Activated naive CD4-positive, alpha-beta T cell treated with anti-CD3 and anti-CD28 coated beads for 36 hours (primary cell): ENCODE results near the gene PLXNA4. TPM values are rescaled to one million over a fixed set of nuclear protein-coding genes. Genes with fewer than 3 reads are reported as not detected.
"Not testable (repeated sequence)": the region's sequence is repeated elsewhere in the genome, so short reads cannot be mapped to it uniquely, and the experiment has no call there.

Experiments used
- CTCF ChIA-PET: fragments of 350-600 bp; sonication (Branson Sonifier 250); formaldehyde crosslinking; loops from one replicate; lab custom pipeline; 2021; ENCODE audit warnings: antibody characterized with exemption; lab: Charles Lee
- DNase-seq: peaks from one replicate; pipeline ENCODE4 v3.0.0-alpha.2; 2020
- H3K27ac Mint-ChIP-seq: one replicate; pipeline ENCODE4 v1.8.0; 2021; ENCODE audit warnings: mild to moderate bottlenecking, mixed read lengths
- H3K27me3 Mint-ChIP-seq: one replicate; pipeline ENCODE4 v1.8.0; 2021; ENCODE audit warnings: low read depth, mixed read lengths
- H3K36me3 Mint-ChIP-seq: one replicate; pipeline ENCODE4 v1.8.0; 2021; ENCODE audit warnings: low read depth, mixed read lengths
- H3K4me1 Mint-ChIP-seq: one replicate; pipeline ENCODE4 v1.8.0; 2021; ENCODE audit warnings: low read depth, mixed read lengths
- H3K4me3 Mint-ChIP-seq: one replicate; pipeline ENCODE4 v1.8.0; 2021; ENCODE audit warnings: mild to moderate bottlenecking, moderate library complexity, mixed read lengths
- H3K9me3 Mint-ChIP-seq: one replicate; pipeline ENCODE4 v1.8.0; 2021; ENCODE audit warnings: mixed read lengths
- intact Hi-C: fragments of 100-400 bp; cut with micrococcal nuclease; formaldehyde crosslinking; loops from one replicate; pipeline ENCODE4 v1.15.1; 2023
- total RNA-seq, 2 experiments: library from RNA; stranded (reverse); gene quantifications; one replicate each; pipeline ENCODE4 v1.2.3, GENCODE V29; 2021

Gene PLXNA4
- total RNA-seq, 2 experiments from 2014 or later = 0.02 to 0.05 TPM

DNA sequence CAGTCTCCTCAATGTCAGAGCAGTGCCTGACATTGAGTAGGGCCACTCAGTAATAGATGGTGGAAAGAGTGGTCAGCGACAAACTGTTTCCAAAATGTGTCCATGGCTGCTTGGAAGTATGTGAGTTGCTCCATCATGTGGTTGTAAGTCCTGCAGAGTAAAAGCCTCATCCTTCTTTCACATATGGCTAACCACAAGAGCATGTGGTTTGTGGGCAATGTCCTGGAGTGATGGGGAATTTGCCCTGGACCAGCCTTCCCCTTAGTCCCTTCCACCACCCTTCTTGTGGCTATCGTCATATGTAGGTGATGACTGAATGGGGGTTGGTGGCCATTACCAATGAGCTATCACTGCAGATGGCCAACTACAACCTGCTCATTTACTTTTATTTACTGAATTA, 33.0 kb upstream of the PLXNA4 start:
- intact Hi-C loops = no loop called here
- no peak overlapping the region for H3K27ac Mint-ChIP-seq
- H3K27me3 Mint-ChIP-seq = peaks cover 5% of the 10 kb centered on the region
- no peak overlapping the region for H3K4me3 Mint-ChIP-seq
- no peak for DNase-seq
- CTCF ChIA-PET = no interaction called here
- H3K9me3 Mint-ChIP-seq = no peaks in the 10 kb centered on the region
- peaks cover 2% of the 10 kb centered on the region for H3K4me1 Mint-ChIP-seq
- no peaks in the 10 kb centered on the region for H3K36me3 Mint-ChIP-seq

DNA sequence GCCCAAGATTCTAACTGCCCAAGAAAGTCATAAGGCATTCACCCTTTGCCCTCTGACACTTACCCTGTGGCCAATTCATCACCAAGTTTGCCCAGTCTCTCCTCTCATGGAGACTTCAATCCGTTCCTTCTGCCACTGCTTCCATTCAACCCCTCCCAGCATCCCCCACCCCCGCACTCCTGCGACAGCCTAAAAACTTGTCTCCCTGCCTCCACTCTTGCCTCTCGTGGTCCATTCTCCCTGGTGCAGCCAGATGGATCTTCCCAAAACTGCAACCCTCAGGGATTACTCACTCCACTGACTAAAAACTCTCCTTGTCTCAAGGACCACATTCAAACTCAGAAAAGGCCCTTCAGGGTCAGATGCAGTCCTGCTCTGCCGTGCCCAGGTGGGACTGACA, 32.3 kb upstream of the PLXNA4 start:
- Mint-ChIP-seq H3K4me3 (no peak overlapping the region), H3K36me3 (no peaks in the 10 kb centered on the region), H3K4me1 (no peaks in the 10 kb centered on the region), H3K27me3 (peaks cover 2% of the 10 kb centered on the region), H3K9me3 (no peaks in the 10 kb centered on the region), H3K27ac (no peak overlapping the region)
- no peak for DNase-seq
- intact Hi-C loops = no loop called here
- CTCF ChIA-PET = no interaction called here

DNA sequence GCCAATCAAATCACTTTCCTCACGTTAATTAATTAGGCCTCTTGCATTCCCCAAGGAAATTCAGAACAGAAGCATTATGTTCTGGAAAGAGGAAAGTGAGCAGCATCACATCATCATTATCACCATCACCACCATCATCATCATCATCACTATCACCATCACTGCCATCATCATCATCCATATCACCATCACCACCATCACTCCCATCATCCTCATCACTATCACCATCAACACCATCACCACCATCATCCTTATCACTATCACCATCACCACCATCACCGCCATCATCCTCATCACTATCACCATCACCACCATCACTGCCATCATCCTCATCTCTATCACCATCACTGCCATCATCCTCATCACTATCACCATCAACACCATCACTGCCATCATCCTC, 31.4 kb upstream of the PLXNA4 start:
- Mint-ChIP-seq H3K27ac (no peak overlapping the region), H3K4me1 (no peaks in the 10 kb centered on the region), H3K9me3 (no peaks in the 10 kb centered on the region), H3K36me3 (no peaks in the 10 kb centered on the region), H3K4me3 (no peak overlapping the region), H3K27me3 (peaks cover 2% of the 10 kb centered on the region)
- intact Hi-C loops = no loop called here
- no peak for DNase-seq
- CTCF ChIA-PET = no interaction called here

DNA sequence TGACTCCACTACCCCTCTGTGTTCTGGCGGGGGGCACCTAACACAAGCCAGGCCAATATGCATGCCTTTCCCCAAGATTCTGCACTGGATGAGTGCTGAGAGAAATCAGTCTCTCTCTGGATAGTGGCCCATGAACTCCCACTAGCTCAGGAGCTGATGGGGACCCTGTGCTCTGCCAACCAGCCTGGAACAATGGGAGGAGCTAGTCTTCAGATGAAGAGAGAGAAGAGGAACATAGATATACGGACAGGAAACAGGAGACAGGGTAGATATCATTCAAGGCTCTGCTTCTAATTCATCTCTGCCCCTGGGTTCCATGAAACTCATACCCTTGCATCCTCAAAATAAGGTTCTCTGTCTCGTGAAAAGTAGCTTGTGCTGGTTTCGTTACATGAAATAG, 27.9 kb upstream of the PLXNA4 start:
- CTCF ChIA-PET = interaction anchor here (0.6 to 3.1 kb wide), 3 partner anchors 24 to 915 kb away, joined by 3 to 12 read pairs (median 4); no protein-coding TSS in a partner anchor
- no peak for DNase-seq
- Mint-ChIP-seq H3K36me3 (no peaks in the 10 kb centered on the region), H3K27me3 (peaks cover 6% of the 10 kb centered on the region), H3K4me1 (no peaks in the 10 kb centered on the region), H3K27ac (no peak overlapping the region), H3K9me3 (no peaks in the 10 kb centered on the region), H3K4me3 (no peak overlapping the region)
- intact Hi-C loops = no loop called here

DNA sequence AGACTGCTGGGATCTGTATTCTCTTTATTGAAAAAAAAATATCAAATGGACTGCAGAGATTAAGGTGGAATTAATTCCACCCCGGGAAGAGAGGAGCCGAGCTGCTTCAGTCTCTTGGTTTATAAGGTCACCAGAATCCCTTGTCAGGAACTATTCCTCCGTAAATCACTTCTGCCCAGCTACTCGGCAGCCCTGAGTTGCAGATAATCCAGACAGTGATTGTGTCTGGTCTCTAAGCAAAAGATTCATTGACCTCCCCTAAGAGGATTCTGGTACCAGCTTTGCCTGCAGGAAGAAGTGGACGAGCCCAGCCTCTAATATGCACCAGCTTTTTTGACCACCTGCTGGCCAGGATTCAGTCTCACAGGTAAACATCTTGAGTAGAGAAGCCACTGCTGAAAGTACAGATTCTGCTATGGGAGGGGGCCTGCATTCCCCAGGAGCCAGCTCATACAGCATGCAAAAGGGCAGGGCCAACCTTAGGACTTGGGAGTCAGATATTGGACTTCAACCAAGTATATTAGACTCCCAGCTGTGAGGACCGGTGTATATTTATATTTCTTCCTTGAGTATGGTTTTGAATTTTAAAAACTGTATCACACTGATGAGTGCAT, 27.1 kb upstream of the PLXNA4 start:
- CTCF ChIA-PET = interaction anchor here (0.6 to 3.1 kb wide), 2 partner anchors 23 to 629 kb away, joined by 3 to 12 read pairs; no protein-coding TSS in a partner anchor
- Mint-ChIP-seq H3K36me3 (no peaks in the 10 kb centered on the region), H3K4me3 (no peak overlapping the region), H3K9me3 (no peaks in the 10 kb centered on the region), H3K27ac (no peak overlapping the region), H3K27me3 (peaks cover 6% of the 10 kb centered on the region), H3K4me1 (no peaks in the 10 kb centered on the region)
- intact Hi-C loops = no loop called here
- DNase-seq = no peak

DNA sequence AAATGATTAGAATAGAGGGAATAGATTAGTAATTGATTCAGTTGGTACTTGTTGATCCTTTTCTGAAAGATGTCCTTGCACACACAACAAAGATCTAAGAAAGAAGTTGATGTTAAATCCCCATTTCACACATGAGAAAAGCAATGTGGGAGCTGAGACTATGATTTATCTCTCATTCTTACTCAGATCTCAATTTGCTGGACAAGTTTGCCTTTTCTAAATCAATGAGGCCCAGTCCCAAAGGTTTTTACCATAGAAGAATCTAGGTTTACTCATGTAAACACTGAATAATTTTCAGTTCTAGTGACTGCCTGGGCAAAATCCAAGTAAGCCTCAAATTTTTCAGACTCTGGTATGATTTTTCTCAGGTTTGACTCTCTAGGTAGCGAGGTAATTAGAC, 25.5 kb upstream of the PLXNA4 start:
- no peak overlapping the region for H3K4me3 Mint-ChIP-seq
- intact Hi-C loops = no loop called here
- DNase-seq = no peak
- H3K36me3 Mint-ChIP-seq = no peaks in the 10 kb centered on the region
- CTCF ChIA-PET = interaction anchor here (0.7 to 3.1 kb wide), 3 partner anchors 18 to 113 kb away, joined by 3 to 12 read pairs (median 3); no protein-coding TSS in a partner anchor
- peaks cover 6% of the 10 kb centered on the region for H3K27me3 Mint-ChIP-seq
- no peaks in the 10 kb centered on the region for H3K9me3 Mint-ChIP-seq
- no peaks in the 10 kb centered on the region for H3K4me1 Mint-ChIP-seq
- no peak overlapping the region for H3K27ac Mint-ChIP-seq

DNA sequence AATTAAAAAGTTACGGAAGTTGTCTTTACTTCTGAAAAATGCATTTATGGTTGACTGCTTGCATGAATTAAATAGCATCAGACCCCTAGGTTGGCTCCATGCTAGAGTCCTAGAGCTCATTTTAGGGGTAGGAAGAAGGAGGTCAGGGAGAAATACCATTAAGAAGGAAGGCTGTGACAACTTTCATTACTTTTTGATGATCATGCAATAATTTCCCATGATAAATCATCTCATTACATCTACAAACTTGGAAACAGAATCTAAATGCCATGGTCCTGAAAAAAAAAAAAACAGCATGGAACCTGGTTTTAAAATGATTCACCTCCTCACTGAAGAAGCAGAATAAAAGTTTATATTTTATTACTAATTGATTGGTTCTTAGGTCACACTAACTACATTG, 20.3 kb upstream of the PLXNA4 start:
- no peaks in the 10 kb centered on the region for H3K9me3 Mint-ChIP-seq
- no peaks in the 10 kb centered on the region for H3K36me3 Mint-ChIP-seq
- CTCF ChIA-PET = no interaction called here
- intact Hi-C loops = no loop called here
- H3K27ac Mint-ChIP-seq = no peak overlapping the region
- H3K27me3 Mint-ChIP-seq = peaks cover 3% of the 10 kb centered on the region
- DNase-seq = no peak
- no peak overlapping the region for H3K4me3 Mint-ChIP-seq
- no peaks in the 10 kb centered on the region for H3K4me1 Mint-ChIP-seq

DNA sequence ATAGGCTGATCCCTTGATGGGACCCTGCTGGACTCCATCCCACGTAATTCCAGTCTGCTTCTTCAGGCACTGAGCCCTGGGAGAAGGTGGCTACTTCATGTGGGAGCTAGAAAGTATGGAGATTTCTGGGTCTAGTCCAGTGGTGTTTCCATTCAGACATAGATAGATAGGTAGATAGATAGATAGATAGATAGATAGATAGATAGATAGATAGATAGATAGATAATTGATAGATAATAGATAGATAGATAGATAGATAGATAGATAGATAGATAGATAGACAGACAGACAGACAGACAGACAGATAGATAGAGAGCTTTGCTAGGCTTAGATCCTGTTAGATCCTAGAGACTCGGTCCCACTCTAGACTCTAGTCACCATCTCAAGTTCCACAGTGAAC, 18.5 kb upstream of the PLXNA4 start:
- H3K9me3 Mint-ChIP-seq, H3K4me1 Mint-ChIP-seq, intact Hi-C loops, H3K27me3 Mint-ChIP-seq, H3K27ac Mint-ChIP-seq, H3K4me3 Mint-ChIP-seq, H3K36me3 Mint-ChIP-seq, DNase-seq: not testable (repeated sequence)
- CTCF ChIA-PET = interaction anchor here (1.0 kb wide), 1 partner anchor 15 kb away, joined by 3 read pairs; no protein-coding TSS in a partner anchor

DNA sequence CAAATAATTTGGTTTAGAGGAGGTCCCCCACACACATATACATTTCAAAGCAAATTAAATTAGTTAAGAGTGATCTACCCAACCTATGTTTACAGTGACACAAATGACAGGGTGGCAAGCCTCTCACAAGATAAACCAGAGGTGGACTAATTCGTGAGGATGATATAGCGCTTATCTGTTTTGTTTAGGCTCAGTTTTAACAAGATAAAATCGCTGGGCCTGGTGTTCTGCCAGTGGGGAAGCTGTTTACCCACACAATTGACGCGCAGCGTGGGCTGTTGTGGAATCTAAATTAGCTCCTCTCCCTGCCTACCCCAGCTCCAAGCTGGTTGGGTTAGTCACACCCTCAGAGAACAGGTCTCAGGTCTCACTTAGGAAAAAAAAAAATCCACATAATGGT, 16.7 kb upstream of the PLXNA4 start:
- Mint-ChIP-seq H3K36me3 (no peaks in the 10 kb centered on the region), H3K27ac (no peak overlapping the region), H3K4me1 (no peaks in the 10 kb centered on the region), H3K4me3 (no peak overlapping the region), H3K9me3 (no peaks in the 10 kb centered on the region), H3K27me3 (no peaks in the 10 kb centered on the region)
- intact Hi-C loops = no loop called here
- DNase-seq = no peak
- CTCF ChIA-PET = interaction anchor here (0.6 to 1.1 kb wide), 2 partner anchors 12 to 106 kb away, joined by 3 read pairs; no protein-coding TSS in a partner anchor

DNA sequence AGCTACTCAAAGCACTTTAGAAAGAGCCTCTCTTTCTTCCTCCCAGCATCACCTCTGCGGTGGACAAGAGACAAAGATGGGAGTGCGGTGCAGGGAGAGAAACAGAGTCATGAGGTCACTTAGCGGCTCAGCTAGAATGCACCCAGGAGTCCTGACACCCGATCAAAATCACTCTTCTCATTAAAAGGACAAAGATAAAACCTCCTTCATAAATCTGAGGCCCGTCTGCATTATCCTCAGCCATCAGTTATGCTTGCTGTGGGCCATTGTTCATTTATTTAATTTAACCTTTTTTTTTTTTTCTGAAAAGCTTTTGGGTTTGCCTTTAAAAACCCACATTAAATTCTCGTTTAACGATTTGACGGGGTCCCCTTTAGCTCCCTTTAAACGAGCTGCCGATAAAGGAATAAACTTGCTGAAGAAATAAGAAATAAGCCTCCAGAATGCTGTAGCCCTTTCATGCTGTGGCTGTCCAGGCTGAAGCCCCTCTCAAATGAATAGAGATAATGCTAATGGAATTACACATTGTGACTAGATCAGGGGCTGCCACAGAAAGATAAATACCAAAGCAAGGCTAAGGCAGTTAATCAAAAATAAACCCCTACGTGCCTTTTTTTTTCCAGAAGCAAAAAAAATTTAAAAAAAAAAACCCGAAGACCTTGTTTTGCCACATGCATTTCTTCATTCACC, 16.1 kb upstream of the PLXNA4 start:
- Mint-ChIP-seq H3K4me1 (no peaks in the 10 kb centered on the region), H3K27me3 (no peaks in the 10 kb centered on the region), H3K9me3 (no peaks in the 10 kb centered on the region), H3K36me3 (no peaks in the 10 kb centered on the region), H3K27ac (no peak overlapping the region), H3K4me3 (no peak overlapping the region)
- CTCF ChIA-PET = interaction anchor here (0.6 to 1.1 kb wide), 2 partner anchors 12 to 106 kb away, joined by 3 read pairs; no protein-coding TSS in a partner anchor
- DNase-seq = no peak
- intact Hi-C loops = no loop called here

DNA sequence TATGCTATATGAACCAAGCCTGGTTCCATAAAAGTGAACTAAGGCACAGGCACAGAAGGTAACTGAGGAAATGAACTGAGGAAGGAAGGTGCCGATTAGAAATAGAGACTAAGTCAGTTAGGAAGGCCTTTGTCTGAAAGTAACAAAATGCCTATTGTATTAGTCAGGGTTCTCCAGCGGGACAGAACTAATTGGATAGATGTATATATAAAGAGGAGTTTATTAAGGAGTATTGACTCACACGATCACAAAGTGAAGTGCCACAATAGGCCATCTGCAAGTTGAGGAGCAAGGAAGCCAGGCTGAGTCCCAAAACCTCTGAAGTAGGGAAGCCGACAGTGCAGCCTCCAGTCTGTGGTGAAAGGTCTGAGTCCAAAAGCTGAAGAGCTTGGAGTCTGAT, 13.9 kb upstream of the PLXNA4 start:
- H3K4me3 Mint-ChIP-seq = no peak overlapping the region
- H3K27ac Mint-ChIP-seq = no peak overlapping the region
- no peaks in the 10 kb centered on the region for H3K36me3 Mint-ChIP-seq
- no peak for DNase-seq
- H3K27me3 Mint-ChIP-seq = no peaks in the 10 kb centered on the region
- intact Hi-C loops = no loop called here
- H3K9me3 Mint-ChIP-seq = no peaks in the 10 kb centered on the region
- H3K4me1 Mint-ChIP-seq = no peaks in the 10 kb centered on the region
- CTCF ChIA-PET = interaction anchor here (1.6 kb wide), 1 partner anchor 10 kb away, joined by 11 read pairs; no protein-coding TSS in a partner anchor

DNA sequence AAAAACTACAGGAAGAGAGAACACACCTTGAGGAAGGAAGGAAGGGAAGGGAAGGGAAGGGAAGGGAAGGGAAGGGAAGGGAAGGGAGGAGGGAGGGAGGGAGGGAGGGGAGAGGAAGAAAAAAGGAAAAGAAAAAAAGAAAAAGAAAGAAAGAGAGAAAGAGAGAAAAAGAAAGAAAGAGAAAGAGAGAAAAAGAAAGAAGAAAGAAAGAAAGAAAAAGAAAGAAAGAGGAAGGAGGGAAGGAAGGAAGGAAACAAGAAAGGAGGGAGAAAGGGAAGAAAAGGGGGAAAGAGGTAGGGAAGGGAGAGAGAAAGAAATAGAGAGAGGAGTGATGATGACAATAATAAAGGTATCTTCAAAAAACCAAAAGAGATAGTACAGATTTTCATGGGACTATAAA, 12.3 kb upstream of the PLXNA4 start:
- Mint-ChIP-seq H3K27ac (no peak overlapping the region), H3K4me1 (no peaks in the 10 kb centered on the region), H3K9me3 (no peaks in the 10 kb centered on the region), H3K36me3 (no peaks in the 10 kb centered on the region), H3K27me3 (peaks cover 2% of the 10 kb centered on the region), H3K4me3 (no peak overlapping the region)
- intact Hi-C loops = no loop called here
- CTCF ChIA-PET = interaction anchor here (1.6 kb wide), 1 partner anchor 8 kb away, joined by 11 read pairs; no protein-coding TSS in a partner anchor
- DNase-seq = no peak
